Endometrial microvascular endothelial cells (primary cell): ENCODE data around the gene EPS8L2. TPM values are rescaled to one million over a fixed set of nuclear protein-coding genes. Genes with fewer than 3 reads are reported as not detected.

Experiments used
- in situ Hi-C: cut with HindIII; loops from 2 replicates; pipeline ENCODE4 v1.10.0; 2017; ENCODE audit warnings: low sequenced_read_pairs, low pct_unique_long_range_greater_than_20kb; ENCODE audit errors: inconsistent ontology term
- total RNA-seq: library from RNA; depleted of rRNA; stranded (reverse); fragments of >200 nt; gene quantifications from one replicate; pipeline ENCODE4 v1.2.3, GENCODE V29; 2015; ENCODE audit errors: inconsistent ontology term

EPS8L2 gene
- total RNA-seq, 1 donor from 2014 or later = 0.56 TPM

DNA sequence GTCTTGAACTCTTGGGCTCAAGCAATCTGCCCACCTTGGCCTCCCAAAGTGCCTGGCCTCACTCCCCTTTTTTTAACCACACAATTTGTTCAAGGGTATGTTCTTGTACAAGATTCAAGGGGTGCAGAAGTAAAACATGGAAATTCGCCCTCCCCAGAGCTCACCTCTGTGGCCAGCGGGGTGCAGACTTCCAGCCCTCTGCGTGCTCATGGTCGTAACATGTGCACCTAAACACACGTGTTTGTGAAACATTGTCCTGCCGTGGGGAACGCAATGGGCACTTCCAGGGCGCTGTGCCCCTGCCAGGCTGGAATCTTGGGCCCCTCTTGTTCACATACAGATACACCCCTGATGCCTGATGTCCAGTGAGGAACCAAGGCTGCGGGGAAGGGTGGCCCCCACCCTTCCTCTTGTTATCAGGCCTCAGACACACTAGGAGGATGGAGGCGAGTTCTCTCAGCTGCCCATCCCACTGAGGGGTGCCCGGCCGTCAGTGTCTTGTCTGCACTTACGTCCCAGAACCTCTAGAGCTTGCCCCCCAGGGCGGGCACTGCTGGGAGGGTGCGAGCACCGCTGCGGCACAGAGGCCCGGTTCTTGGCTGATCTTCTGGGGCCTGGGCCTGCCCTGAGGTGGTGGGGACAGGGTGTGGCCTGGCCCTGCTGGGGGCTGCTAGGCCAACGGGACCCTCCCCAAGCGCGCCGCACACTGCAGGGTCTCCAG, 4.1 kb upstream of the EPS8L2 start:
- in situ Hi-C loops = no loop called here

DNA sequence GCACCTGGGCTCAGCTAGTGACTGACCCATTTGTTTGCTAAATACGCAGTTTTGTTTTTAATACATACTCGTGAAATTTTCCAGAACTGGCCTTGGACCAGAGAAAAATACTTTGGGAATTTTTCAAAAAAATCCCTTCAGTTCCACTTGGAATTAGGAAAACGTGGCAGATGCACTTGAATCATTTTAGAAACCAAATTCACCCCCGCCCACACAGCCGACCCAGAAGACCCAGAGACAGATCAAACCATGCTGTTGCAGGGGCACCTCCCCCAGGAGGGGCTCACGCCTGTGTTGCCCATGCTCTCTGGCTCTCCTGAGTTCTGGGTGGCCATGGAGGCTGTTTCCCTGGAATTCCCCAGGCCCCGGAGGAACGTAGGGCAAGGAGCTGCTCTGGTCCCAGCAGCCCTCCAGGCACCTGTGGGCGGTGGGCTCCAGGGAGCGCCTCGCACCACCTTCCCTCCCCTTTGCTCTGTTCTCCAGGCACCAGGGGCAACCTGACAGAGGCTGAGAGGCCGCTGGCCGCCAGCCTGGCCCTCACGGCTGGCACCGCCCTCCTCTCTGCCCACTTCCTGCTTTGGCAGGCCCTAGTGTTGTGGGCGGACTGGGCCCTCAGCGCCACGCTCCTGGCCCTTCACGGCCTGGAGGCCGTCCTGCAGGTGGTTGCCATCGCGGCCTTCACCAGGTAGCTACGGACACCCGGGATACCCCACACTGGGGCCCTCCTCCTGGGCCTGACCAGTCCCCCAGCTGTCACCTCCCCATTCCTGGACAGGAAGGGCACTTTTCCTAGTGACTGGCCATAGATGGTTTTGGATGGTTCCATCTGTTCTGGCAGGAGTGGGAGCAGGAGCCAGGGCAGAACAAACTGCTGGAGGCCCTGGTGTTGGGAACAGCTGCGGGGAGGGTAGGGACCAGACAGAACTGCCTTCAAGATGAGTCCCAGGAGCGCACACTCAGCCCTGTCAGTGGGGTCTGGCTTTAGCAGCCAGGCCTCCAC, 3.3 kb upstream of the EPS8L2 start:
- in situ Hi-C loops = no loop called here

DNA sequence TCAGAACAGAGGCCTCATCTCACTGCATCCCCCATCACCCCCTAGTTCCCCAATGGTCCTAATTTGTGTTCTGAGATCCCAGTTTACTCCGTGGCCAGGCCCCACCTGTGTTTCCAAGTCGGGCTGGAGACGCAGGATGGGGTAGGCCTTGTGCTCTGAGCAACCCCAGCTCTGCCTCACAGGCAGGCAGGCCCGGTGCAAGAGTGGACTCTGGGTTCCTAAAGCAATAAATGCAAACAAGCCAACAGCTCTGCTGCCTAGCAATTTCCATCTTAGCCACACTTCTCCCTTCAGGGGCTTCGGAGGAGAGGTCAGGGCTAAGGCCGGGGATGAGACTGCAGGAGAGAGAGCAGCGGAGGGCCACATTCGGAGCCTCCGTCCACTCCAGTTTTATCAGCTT, 2.5 kb upstream of the EPS8L2 start:
- in situ Hi-C loops = no loop called here

DNA sequence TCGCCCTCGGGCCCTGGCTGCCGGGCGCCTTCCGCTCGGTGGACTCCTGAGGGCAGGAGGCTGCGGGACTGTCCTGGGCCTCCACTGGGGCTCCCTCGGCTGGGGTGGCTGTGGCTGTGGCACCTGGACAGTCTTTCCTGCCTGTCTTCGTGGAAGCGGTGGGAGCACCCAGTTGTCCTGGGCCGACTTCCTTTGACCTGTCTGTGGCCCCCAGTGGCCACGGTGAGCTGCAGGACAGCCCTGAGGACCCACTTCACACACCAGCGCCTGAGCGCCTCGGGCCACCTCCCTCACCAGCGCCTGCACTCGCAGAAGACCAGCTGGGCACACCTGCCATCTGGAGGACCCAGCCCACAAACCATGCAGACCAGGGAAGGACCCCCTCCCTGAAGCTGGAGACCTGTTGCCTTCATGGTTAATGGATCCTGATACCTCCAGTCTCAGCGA, 1.8 kb upstream of the EPS8L2 start:
- in situ Hi-C loops = no loop called here

DNA sequence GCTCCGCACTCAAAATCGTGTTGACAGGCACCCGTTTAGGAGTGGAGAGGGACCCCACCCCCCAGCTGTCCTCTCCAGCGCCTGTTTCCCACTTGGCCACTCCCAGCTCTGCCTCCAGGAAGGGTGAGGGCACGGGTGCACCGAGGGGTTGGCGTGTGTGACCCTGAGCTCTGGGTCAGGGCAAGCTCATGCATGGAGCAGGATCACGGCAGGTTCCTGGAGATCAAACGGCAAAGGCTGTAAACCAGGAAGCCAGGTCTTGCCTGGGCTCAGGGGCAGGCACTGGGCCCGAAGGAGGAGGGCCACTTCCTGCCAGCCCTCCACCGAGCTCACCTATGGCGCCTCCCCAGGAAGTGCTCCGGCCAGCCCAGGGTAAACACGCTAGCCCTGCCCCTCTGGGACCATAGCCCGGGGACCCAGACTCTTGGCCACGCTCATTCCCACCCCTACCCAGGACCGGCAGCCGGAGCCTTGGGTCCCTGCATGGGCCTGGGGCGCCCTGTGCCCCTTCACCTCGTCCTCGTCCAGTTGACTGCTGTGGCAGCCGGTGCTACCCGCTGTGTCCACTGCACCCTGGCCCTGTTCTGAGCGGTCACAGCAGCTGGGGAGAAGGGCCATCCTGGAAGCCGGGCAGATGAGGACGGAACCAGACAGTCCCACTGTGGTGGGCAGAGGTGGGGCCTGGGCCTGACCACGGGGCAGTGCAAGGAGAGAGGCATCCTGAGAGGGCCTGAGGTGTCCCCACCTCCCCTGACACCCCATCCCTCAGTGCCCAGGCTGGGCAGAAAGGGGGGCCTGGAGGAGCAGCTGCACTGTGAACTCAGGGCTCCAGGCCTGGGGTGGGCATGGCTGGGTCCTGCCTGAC, 1.0 kb upstream of the EPS8L2 start:
- in situ Hi-C loops = no loop called here

DNA sequence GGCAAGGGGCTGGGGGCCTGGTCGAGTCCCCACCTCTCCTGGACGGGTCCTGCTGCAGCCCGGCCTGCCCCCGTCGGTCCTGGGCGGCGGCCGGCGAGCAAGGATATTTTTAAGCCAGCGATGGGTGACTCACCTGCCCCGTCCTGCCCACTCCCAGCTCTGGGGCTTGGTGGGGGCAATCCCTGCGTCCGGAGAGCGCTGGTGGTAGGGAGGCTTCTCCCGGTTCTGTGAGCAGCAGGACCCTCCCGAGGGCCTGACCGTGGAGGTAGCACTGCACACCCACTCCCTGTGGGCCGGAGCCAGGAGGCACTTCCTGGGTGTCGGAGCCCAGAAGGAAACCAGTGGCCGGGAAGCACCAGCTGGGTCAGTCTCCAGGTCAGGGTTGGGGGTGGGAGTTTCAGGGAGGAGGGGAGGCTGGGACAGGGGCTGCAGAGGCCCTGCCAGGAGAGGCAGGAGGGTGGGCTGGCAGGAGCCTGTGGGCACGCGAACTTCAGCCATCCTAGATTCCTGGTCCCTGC, 467 bp downstream of the EPS8L2 start:
- in situ Hi-C loops = no loop called here

DNA sequence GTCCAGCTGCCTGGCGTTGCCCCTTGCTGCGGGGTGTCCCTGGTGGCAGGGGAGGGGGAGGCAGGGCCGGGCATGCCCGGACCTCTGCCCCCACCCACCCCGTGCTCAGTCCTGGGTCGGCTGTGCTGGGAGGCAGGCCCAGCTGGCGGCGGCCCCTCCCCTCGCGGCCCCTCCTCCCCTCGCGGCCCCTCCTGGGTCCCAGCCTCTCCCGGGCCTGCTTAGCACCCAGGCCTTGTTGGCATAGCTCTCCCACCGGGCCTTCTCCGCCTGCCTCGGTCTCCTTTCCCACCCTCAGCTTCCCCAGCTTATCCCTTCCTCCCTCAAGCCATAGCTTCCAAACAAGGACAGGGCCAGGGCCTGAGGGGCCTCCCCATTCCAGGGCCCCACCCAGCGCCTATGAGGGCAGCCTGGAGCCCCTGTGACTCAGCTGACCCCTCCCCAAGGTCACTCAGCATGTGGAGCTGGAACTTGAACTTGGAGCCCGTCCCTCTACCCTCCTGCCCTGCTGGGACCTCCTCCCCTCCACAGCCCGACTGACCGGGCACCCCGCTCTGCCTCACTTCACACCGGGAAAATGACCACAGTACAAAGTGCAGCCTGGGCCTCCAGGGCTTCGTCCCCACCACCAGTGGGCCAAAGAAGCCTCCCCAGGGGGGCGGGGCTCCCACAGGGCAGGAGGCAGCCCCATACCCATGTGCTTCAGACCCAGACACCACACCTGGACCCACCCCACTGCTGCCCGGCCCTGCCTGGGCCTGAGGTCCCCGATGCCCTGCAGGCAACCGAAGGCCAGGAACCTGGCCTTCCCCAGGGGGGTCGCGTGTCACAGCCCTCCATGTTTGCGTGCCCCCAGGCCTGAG, 1.2 kb downstream of the EPS8L2 start:
- in situ Hi-C loops = no loop called here

DNA sequence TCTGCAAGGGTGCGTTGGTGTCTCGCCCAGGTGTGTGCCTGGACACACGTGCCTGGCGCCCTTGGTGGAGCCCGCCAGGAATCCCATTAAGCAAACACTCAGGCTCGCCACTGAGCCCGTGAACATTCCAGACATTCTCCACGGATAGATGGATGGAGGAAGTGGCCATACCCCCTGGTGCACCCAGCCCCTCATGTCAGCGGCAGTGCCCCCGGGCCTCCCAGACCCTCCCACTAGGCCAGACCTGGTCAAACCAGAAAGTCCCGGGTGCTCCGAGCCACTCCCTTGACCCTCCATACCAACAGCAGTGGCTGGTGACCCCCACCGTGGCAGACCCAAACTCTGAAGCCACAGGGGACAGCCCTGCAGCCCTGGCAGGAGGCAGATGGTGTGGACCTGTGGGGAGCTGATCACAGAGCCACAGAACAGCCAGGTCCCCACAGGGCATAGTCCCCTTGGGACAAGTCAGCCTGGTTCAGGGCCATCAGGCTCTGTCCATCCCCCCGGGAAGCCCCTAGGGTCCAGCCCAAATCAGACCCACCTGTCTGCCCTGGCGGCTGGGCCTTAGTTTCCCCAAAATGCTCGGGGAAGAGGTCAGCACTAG, 1.9 kb downstream of the EPS8L2 start:
- in situ Hi-C loops = no loop called here

DNA sequence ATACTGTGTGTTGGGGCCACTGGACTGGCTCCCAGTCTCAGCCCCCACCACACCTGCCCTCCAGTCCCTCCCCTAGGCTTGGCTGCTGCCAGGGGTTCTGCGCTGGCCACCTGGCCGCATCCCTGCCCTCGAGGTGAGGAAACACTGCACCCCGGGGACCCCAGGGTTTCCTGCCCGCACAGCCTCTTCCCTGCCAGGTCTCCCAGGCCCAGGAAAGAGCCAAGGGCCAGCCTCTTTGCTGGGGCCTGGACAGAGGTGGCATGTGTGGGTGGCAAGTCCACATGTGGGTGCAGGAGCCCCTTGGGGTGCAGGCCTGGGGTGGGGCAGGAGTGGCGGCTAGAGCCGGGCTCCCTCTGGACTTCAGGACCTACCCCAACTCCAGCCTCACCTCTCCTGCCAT, 2.5 kb downstream of the EPS8L2 start:
- in situ Hi-C loops = no loop called here

DNA sequence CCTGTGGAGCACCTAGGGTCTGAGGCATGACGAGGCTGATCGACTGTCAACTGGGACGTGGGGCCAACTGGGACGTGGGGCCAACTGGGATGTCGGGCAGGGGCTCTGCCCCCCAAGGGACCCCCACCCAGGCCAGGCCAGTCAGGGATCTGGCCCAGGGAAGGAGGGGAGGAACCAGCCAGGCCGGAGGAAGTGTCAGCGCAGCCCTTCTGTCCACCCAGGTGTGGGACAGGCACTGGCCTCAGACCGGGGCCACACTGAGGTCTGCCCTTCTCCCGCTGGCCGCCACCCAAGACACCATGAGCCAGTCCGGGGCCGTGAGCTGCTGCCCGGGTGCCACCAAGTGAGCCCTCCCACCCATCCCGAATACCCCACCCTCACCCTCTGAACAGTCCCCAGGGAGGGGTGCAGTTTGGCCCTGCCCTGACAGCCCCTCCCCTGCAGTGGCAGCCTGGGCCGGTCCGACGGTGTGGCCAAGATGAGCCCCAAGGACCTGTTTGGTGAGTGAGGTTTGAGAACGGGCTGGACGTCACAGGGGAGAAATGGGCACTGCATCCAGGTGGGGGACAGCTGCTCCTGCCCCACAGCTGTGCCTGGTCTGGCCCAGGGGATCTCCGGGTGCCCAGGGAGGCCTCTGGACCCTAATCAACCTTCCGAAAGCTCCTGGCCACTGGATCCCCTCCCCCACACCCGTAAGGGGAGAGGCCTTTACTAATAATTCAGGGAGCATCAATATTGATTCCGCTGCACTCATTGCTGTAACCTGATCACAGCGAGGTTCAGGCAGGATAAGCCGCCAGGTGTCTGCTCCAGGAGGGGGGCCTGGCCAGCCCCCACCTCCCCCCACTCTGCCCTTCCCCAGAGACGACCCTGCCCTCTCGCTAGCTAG, 3.3 kb downstream of the EPS8L2 start:
- in situ Hi-C loops = no loop called here

DNA sequence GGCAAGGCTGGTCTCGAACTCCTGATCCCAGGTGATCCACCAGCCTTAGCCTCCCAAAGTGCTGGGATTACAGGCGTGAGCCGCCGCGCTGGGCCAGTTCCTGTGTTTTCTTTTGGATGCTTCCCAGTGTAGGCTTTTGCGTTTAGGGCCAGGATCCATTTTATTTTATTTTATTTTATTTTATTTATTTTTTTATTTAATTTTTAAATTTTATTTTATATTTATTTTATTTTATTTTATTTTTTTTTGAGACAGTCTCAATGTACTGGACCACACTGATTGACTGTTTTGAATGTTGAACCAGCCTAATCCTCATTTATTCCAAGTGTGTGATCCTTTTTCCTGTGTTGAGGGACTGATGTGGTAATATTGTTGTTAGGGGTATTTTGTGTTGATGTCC, 8.4 kb downstream of the EPS8L2 start:
- in situ Hi-C loops = no loop called here

DNA sequence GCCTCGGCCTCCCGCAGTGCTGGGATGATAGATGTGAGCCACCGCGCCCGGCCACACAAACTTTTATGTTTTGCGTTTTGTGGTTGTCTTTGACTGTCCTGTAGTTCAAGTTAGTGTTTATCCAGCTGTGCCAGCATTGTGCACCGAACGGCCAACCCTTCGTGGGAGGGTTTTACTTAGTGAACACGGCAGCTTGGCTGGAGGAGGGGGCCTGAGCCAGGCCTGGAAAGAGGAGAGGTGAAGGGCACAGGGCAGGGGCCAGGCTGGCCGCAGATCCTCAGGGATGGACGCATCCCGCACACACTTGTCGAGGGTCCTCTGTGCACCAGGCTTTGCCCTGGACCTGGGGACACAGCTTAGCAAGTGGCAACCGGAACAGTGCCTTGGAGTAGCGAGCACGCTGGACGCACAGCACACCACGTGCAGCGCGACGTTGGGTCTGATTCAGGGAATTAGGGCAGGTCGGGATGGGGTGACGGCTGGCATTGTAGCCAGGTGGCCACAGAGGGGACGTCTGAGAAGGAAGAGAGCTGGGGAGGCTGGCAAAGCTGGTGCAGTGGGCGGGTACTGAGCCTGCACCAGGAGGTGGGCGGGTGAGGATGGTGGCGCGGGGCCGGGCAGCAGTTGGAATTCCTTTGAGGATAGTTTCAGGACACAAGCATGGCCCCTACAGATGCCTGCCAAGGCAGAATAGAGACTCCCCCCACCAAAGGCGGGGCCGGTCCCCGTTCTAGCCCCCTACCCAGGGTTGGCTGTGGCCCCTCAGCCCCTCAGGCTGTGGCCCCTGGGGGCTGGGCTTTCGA, 13.4 kb downstream of the EPS8L2 start:
- in situ Hi-C loops = no loop called here

DNA sequence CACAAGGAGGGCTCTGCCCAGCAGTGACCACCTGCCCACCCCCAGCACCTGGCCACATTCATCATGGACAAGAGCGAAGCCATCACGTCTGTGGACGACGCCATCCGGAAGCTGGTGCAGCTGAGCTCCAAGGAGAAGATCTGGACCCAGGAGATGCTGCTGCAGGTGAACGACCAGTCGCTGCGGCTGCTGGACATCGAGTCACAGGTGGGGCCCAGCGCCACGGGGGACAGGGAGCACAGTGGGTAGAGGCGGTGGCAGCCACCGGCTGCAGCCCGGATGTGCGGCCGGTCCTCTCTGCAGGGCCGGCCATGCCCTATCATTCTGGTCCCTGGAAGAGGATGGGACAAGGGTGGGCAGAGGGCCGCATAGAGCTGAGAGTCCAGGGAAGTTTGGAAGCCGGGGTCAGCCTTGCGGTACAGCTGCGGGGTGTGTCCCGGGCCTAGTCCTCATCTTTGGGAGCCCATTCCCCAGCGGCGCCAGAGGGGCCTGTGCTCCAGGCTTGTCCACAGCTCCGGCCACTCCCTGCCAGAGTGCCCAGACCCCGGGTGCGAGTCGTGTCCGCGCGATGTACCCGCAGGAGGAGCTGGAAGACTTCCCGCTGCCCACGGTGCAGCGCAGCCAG, 14.1 kb downstream of the EPS8L2 start:
- in situ Hi-C loops = no loop called here

DNA sequence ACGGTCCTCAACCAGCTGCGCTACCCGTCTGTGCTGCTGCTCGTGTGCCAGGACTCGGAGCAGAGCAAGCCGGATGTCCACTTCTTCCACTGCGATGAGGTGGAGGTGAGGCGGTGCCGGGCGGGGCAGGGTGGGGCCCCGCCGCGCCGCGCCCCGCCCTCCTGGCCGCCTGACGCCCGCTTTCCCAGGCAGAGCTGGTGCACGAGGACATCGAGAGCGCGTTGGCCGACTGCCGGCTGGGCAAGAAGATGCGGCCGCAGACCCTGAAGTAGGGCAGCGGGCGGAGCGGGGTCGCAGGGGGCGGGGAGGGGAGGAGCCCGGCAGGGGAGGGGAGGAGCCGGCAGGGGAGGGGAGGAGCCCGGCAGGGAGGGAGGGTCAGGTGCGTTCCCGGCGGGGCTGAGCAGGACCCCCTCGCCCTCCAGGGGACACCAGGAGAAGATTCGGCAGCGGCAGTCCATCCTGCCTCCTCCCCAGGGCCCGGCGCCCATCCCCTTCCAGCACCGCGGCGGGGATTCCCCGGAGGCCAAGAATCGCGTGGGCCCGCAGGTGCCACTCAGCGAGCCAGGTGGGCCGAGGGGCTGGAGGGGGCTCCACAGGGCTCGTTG, 14.7 kb downstream of the EPS8L2 start:
- in situ Hi-C loops = no loop called here

DNA sequence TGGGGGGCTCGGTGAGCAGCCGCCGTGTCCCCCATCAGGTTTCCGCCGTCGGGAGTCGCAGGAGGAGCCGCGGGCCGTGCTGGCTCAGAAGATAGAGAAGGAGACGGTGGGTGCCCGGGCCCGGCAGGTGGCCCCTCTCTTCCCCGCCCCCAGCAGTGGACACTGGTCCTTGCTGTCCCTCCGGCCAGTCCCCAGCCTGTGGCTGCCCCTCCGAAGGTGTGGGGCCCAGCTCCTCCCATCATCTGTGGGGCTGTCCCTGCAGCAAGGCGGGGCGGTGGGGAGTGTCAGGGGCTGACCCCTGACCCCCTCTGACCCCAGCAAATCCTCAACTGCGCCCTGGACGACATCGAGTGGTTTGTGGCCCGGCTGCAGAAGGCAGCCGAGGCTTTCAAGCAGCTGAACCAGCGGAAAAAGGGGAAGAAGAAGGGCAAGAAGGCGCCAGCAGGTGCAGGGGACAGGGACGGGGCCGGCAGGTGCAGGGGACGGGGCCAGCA, 15.3 kb downstream of the EPS8L2 start:
- in situ Hi-C loops = no loop called here
